ENCODE data around the gene EPHA10.

EPHA10 gene

DNA sequence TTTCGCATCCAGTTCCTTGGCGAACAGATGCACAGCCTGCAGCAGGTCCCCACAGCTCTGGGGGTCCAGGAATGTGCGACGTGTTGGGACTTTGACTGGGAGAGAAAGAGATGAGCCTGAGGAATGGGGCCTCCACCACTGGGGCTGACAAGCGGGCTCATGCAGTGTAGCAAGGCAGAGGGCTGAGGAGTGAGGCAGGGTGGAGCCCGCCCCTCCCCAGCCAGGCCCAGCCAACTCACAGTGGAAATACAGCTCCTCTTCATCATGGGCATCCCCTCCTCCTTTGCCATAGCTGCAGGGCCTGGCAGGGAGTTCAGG lies 41.9 kb downstream of the EPHA10 start:
- H3K27me3 ChIP-seq (ENCODE audit: insufficient read depth, low read depth), result no peaks in the 10 kb centered on the region; the same call in 1 of the 2 replicates
- no peaks in the 10 kb centered on the region for H4K20me1 ChIP-seq (ENCODE audit: insufficient read depth)
- no peaks in the 10 kb centered on the region for H3K4me1 ChIP-seq (ENCODE audit: low read depth, poor library complexity, severe bottlenecking)
- H2AFZ ChIP-seq (ENCODE audit: low read depth), result no peak overlapping the region
- no peak overlapping the region for H3K27ac ChIP-seq
- H3K36me3 ChIP-seq (ENCODE audit: insufficient read depth), result no peaks in the 10 kb centered on the region
- TF ChIP-seq, protein P1, sequence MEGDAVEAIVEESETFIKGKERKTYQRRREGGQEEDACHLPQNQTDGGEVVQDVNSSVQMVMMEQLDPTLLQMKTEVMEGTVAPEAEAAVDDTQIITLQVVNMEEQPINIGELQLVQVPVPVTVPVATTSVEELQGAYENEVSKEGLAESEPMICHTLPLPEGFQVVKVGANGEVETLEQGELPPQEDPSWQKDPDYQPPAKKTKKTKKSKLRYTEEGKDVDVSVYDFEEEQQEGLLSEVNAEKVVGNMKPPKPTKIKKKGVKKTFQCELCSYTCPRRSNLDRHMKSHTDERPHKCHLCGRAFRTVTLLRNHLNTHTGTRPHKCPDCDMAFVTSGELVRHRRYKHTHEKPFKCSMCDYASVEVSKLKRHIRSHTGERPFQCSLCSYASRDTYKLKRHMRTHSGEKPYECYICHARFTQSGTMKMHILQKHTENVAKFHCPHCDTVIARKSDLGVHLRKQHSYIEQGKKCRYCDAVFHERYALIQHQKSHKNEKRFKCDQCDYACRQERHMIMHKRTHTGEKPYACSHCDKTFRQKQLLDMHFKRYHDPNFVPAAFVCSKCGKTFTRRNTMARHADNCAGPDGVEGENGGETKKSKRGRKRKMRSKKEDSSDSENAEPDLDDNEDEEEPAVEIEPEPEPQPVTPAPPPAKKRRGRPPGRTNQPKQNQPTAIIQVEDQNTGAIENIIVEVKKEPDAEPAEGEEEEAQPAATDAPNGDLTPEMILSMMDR (conservative IDR thresholded peaks at IDR 0.05; ENCODE audit: low read depth, low read length), result no peak
- no peak overlapping the region for H3K4me3 ChIP-seq (IDR thresholded peaks at IDR 0.05; ENCODE audit: insufficient read depth, low read depth, low read length)
- no peak overlapping the region for H3K4me2 ChIP-seq
- no peak overlapping the region for H3K9ac ChIP-seq
- no peaks in the 10 kb centered on the region for H3K79me2 ChIP-seq (ENCODE audit: insufficient read depth, low read depth)

DNA sequence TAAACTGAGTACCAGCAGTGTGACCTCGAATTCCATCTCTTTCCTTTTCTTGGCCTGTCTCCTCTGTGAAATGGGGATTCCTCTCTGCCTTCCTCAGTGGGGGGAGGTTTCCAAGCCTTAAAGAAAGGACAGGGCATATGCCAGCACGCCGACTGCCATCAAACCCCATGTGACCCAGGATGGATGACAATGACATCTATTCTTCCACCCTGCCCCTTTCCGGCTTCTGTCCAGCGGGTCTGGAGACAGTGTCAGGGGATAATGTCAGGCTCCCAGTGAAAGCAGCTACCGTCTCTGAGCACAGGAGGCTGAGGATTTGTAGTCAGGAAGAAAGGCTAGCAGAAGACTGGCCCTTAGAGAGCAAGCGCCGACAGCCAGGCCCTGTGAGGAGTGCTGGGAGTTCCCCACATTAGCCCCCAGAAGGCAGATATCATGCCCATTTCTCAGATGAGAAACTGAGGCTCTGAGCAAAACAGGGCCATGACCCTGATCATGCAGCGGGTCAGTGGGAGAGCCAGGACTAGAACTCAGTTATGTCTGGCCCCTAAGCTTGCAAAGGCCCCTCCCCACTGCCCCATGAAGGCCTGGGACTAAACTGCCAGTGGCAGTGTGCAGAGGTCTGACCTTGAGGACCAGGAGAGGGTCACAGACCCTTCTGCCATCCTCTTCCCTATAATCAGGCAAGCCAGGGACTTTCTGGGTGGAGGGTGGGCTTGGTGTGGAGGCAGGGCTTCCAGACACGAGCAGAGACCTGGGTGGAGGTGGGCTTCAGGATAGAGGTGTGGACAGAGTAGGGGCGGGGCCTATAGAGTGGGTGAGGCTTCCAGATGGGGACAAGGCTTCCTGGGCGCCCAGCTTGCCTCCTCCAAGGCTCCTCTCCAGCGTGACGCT lies 42.5 kb downstream of the EPHA10 start:
- H3K4me3 ChIP-seq (IDR thresholded peaks at IDR 0.05; ENCODE audit: insufficient read depth, low read depth, low read length), result no peak overlapping the region
- no peak overlapping the region for H3K4me2 ChIP-seq
- no peaks in the 10 kb centered on the region for H3K79me2 ChIP-seq (ENCODE audit: insufficient read depth, low read depth)
- H3K27ac ChIP-seq, result no peak overlapping the region
- H3K4me1 ChIP-seq (ENCODE audit: low read depth, poor library complexity, severe bottlenecking), result no peaks in the 10 kb centered on the region
- H3K27me3 ChIP-seq (ENCODE audit: insufficient read depth, low read depth), result no peaks in the 10 kb centered on the region; the same call in 1 of the 2 replicates
- H2AFZ ChIP-seq (ENCODE audit: low read depth), result no peak overlapping the region
- TF ChIP-seq, protein P1 (conservative IDR thresholded peaks at IDR 0.05; ENCODE audit: low read depth, low read length), result no peak
- no peaks in the 10 kb centered on the region for H3K36me3 ChIP-seq (ENCODE audit: insufficient read depth)
- no peaks in the 10 kb centered on the region for H4K20me1 ChIP-seq (ENCODE audit: insufficient read depth)
- H3K9ac ChIP-seq, result no peak overlapping the region

DNA sequence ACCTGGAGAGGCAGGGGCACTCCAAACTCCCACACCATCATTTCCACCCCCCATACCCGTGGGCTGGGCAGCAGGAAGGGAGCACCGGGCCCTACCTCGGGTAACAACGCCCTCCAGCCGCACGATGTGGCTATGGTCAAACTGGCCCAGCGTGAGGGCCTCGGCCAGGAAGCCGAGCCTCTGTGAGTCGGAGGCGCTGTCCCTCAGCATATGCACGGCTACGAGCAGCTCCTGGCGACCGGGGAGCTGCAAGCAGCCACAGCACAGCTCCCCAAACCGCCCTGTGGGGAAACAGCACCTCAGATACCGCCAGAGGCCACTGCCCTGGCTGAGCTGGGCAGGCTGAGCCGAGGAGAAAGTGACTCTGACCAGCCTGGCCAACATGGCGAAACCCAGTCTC lies 43.4 kb downstream of the EPHA10 start:
- no peaks in the 10 kb centered on the region for H4K20me1 ChIP-seq (ENCODE audit: insufficient read depth)
- H3K27me3 ChIP-seq (ENCODE audit: insufficient read depth, low read depth), result no peaks in the 10 kb centered on the region
- H3K4me3 ChIP-seq (IDR thresholded peaks at IDR 0.05; ENCODE audit: insufficient read depth, low read depth, low read length), result no peak overlapping the region
- H3K9ac ChIP-seq, result no peak overlapping the region
- TF ChIP-seq, protein P1 (conservative IDR thresholded peaks at IDR 0.05; ENCODE audit: low read depth, low read length), result no peak
- H3K4me2 ChIP-seq, result no peak overlapping the region
- no peak overlapping the region for H3K27ac ChIP-seq
- no peaks in the 10 kb centered on the region for H3K4me1 ChIP-seq (ENCODE audit: low read depth, poor library complexity, severe bottlenecking)
- no peaks in the 10 kb centered on the region for H3K79me2 ChIP-seq (ENCODE audit: insufficient read depth, low read depth)
- H3K36me3 ChIP-seq (ENCODE audit: insufficient read depth), result no peaks in the 10 kb centered on the region
- H2AFZ ChIP-seq (ENCODE audit: low read depth), result no peak overlapping the region

DNA sequence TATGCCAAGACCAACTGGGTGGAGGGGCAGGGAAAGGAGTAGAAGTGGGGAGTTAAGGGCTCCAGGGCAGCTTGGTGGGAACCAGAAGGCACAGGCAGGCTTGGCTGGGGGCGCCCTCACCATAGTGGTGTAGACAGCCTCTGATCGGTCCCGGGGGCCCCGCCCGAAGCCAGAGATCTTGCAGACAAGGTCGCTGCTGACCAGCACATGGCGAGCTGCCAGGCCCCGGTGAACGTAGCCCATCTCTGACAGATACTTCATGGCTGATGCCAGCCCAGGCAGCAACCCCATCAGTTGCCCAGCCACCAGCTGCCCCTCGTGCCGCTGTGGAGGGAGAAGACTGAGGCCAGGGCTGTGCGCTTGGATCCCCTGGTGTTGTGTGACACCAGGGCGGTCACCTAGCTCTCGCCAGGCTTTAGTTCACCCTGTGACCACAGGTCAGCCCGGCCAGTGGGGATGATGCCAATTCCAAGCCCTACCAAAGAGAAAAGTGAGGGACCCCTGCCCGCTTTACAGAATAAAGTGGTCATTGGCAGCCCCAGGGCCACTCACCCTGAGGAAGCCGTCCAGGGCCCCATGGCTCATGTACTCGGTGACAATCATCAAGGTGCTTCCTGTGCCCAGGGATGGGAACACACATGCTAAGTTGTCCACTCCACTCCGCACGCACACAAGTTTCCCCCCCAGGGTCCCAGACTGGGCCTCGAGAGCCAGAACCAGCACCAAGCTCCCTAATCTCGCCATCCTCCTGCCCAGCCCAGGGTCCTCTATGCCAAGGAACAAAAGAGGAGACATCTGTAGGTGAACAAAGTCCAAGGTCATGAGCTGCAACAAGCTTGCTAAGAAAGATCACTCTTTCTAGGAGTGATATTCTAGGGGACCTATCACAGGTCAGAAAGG lies 44.4 kb downstream of the EPHA10 start:
- no peaks in the 10 kb centered on the region for H3K36me3 ChIP-seq (ENCODE audit: insufficient read depth)
- TF ChIP-seq, protein P1 (conservative IDR thresholded peaks at IDR 0.05; ENCODE audit: low read depth, low read length), result no peak
- no peak overlapping the region for H3K4me3 ChIP-seq (IDR thresholded peaks at IDR 0.05; ENCODE audit: insufficient read depth, low read depth, low read length)
- H3K4me1 ChIP-seq (ENCODE audit: low read depth, poor library complexity, severe bottlenecking), result no peaks in the 10 kb centered on the region
- no peaks in the 10 kb centered on the region for H4K20me1 ChIP-seq (ENCODE audit: insufficient read depth)
- no peak overlapping the region for H3K4me2 ChIP-seq
- no peak overlapping the region for H2AFZ ChIP-seq (ENCODE audit: low read depth)
- H3K9ac ChIP-seq, result no peak overlapping the region
- H3K79me2 ChIP-seq (ENCODE audit: insufficient read depth, low read depth), result no peaks in the 10 kb centered on the region
- H3K27ac ChIP-seq, result no peak overlapping the region
- no peaks in the 10 kb centered on the region for H3K27me3 ChIP-seq (ENCODE audit: insufficient read depth, low read depth)
